SK-N-SH (cell line): ENCODE measurements around the gene STXBP1. TPM values are rescaled to one million over a fixed set of nuclear protein-coding genes. Genes with fewer than 3 reads are reported as not detected.

Source experiments
- CTCF ChIA-PET: fragments of 300-600, 350-600 bp; formaldehyde crosslinking; extraction: SDS; loops from one replicate; lab custom pipeline; 2021; lab: Yijun Ruan, JAX
- POLR2A ChIA-PET: fragments of 350-600 bp; sonication (Branson Sonifier 250); formaldehyde crosslinking; extraction: SDS; loops from one replicate; lab custom pipeline; 2020; ENCODE audit warnings: antibody characterized with exemption, inconsistent platforms; lab: Yijun Ruan, JAX
- DNase-seq: peaks from one replicate; pipeline ENCODE4 v3.0.0; 2012
- H2AFZ ChIP-seq: fragments of 200-600 bp; sonication (generic); 2 replicates; pipeline ENCODE4 v1.8.1; 2016; ENCODE audit warnings: antibody characterized with exemption, mild to moderate bottlenecking, low read depth
- H3F3A ChIP-seq: fragments of 200-600 bp; sonication (generic); replicated peaks from 2 replicates; pipeline ENCODE3; 2016; ENCODE audit warnings: antibody characterized with exemption, mild to moderate bottlenecking; ENCODE audit not compliant: insufficient read depth
- H3K27ac ChIP-seq, 2 experiments: fragments of 200-500 bp in 1 of 2; fragments of 200-600 bp in 1 of 2; sonication (Bioruptor generic) in 1 of 2; sonication (generic), shearing (Covaris generic) in 1 of 2; 2 replicates each; pipeline versions ENCODE4 v1.5.1 to v1.6.1; 2014 to 2016; ENCODE audit warnings: low read depth in 2 of 2, inconsistent platforms in 1 of 2, low read length in 1 of 2, mild to moderate bottlenecking in 1 of 2, mixed read lengths in 1 of 2
- H3K27me3 ChIP-seq: fragments of 200-600 bp; sonication (generic), shearing (Covaris generic); 2 replicates; pipeline ENCODE4 v1.6.1; 2016; ENCODE audit warnings: mixed run types; ENCODE audit not compliant: insufficient read depth
- H3K36me3 ChIP-seq, 2 experiments: fragments of 200-500 bp in 1 of 2; fragments of 200-600 bp in 1 of 2; sonication (Bioruptor generic) in 1 of 2; sonication (generic) in 1 of 2; replicated peaks in 1 of 2; 2 replicates each; pipeline versions ENCODE3 to v1.5.1; 2014 to 2016; ENCODE audit warnings: low read length in 1 of 2, mild to moderate bottlenecking in 1 of 2; ENCODE audit not compliant: insufficient read depth in 2 of 2, control insufficient read depth in 1 of 2
- H3K4me1 ChIP-seq, 2 experiments: fragments of 200-500 bp in 1 of 2; fragments of 200-600 bp in 1 of 2; sonication (Bioruptor generic) in 1 of 2; sonication (generic), shearing (Covaris generic) in 1 of 2; 2 replicates each; pipeline versions ENCODE4 v1.5.1 to v1.6.1; 2014 to 2016; ENCODE audit warnings: low read depth in 1 of 2, low read length in 1 of 2, mixed run types in 1 of 2; ENCODE audit not compliant: insufficient read depth in 2 of 2, control insufficient read depth in 1 of 2
- H3K4me2 ChIP-seq: fragments of 200-600 bp; sonication (generic), shearing (Covaris generic); 2 replicates; pipeline ENCODE4 v1.6.1; 2017; ENCODE audit warnings: mixed run types
- H3K4me3 ChIP-seq, 2 experiments: fragments of 200-500 bp in 1 of 2; fragments of 200-600 bp in 1 of 2; sonication (Bioruptor generic) in 1 of 2; sonication (generic), shearing (Covaris generic) in 1 of 2; 2 replicates each; pipeline versions ENCODE4 v1.5.1 to v1.8.1; 2014 to 2016; ENCODE audit warnings: low read depth in 2 of 2, inconsistent platforms in 1 of 2, low read length in 1 of 2, mild to moderate bottlenecking in 1 of 2, mixed read lengths in 1 of 2, moderate library complexity in 1 of 2
- H3K79me2 ChIP-seq: fragments of 200-600 bp; sonication (generic); 2 replicates; pipeline ENCODE4 v1.8.1; 2017; ENCODE audit warnings: mild to moderate bottlenecking; ENCODE audit not compliant: insufficient read depth
- H3K9ac ChIP-seq: fragments of 200-600 bp; sonication (generic); 2 replicates; pipeline ENCODE4 v1.6.1; 2017; ENCODE audit warnings: mixed run types
- H3K9me2 ChIP-seq: fragments of 200-600 bp; sonication (generic); 2 replicates; pipeline ENCODE4 v1.6.1; 2017; ENCODE audit warnings: mixed run types
- H3K9me3 ChIP-seq: fragments of 200-600 bp; sonication (generic); 2 replicates; pipeline ENCODE4 v1.6.1; 2017; ENCODE audit warnings: mixed run types, mild to moderate bottlenecking, moderate library complexity
- H4K20me1 ChIP-seq: fragments of 200-600 bp; sonication (generic); 2 replicates; pipeline ENCODE4 v1.6.1; 2017; ENCODE audit warnings: mild to moderate bottlenecking, mixed run types; ENCODE audit not compliant: insufficient read depth
- CHD2 ChIP-seq: fragments of 150-350 bp; IDR thresholded peaks from 2 replicates; pipeline ENCODE4 v1.6.1; 2018; ENCODE audit warnings: low read length; ENCODE audit not compliant: partially characterized antibody
- CTCF ChIP-seq: fragments of 200-600 bp; sonication (generic); IDR thresholded peaks from 2 replicates; pipeline ENCODE4 v1.6.1; 2017; ENCODE audit warnings: antibody characterized with exemption, mild to moderate bottlenecking, moderate library complexity
- ELF1 ChIP-seq: IDR thresholded peaks from 2 replicates; pipeline ENCODE4 v1.4.0; 2012
- FOSL2 ChIP-seq: IDR thresholded peaks from 2 replicates; pipeline ENCODE4 v1.4.0; 2012; ENCODE audit warnings: low read depth, mild to moderate bottlenecking, moderate library complexity, borderline replicate concordance
- FOXJ3 ChIP-seq: sonication (generic); formaldehyde crosslinking; IDR thresholded peaks from 2 replicates; pipeline ENCODE4 v1.5.1; 2020; ENCODE audit warnings: mild to moderate bottlenecking, missing genetic modification reagents
- IRF3 ChIP-seq: fragments of 150-350 bp; IDR thresholded peaks from 2 replicates; pipeline ENCODE4 v1.6.1; 2016; ENCODE audit warnings: mild to moderate bottlenecking, low read depth, low read length
- MEF2A ChIP-seq: IDR thresholded peaks from 2 replicates; pipeline ENCODE4 v1.4.0; 2012; ENCODE audit warnings: low read depth, borderline replicate concordance
- NRF1 ChIP-seq: IDR thresholded peaks from 2 replicates; pipeline ENCODE4 v1.6.1; 2012; ENCODE audit warnings: low read depth, mild to moderate bottlenecking, low read length
- PBX3 ChIP-seq: IDR thresholded peaks from 2 replicates; pipeline ENCODE4; 2012
- RXRA ChIP-seq: IDR thresholded peaks from 2 replicates; pipeline ENCODE4 v1.4.0; 2012; ENCODE audit warnings: low read depth, mild to moderate bottlenecking, borderline replicate concordance
- SMC3 ChIP-seq: IDR thresholded peaks from 2 replicates; pipeline ENCODE4 v1.6.1; 2012; ENCODE audit warnings: low read depth, low read length, improper control_type of control experiment
- TCF12 ChIP-seq: IDR thresholded peaks from 2 replicates; pipeline ENCODE4 v1.4.0; 2012
- USF1 ChIP-seq: IDR thresholded peaks from 2 replicates; pipeline ENCODE4 v1.4.0; 2012; ENCODE audit warnings: low read depth, borderline replicate concordance
- USF2 ChIP-seq: fragments of 150-350 bp; IDR thresholded peaks from 2 replicates; pipeline ENCODE4 v1.6.1; 2017; ENCODE audit warnings: antibody characterized with exemption, low read length, low read depth, borderline replicate concordance
- ZBTB33 ChIP-seq: IDR thresholded peaks from 2 replicates; pipeline ENCODE4 v1.4.0; 2012; ENCODE audit warnings: low read depth, borderline replicate concordance
- WGBS: methylation state at CpG from one replicate; pipeline ENCODE4 v1.1.6; 2017; ENCODE audit warnings: low lambda C conversion rate; 5-methylcytosine and 5-hydroxymethylcytosine counted together
- polyA plus RNA-seq, 3 experiments: library from polyadenylated mRNA; depleted of rRNA; stranded (reverse); fragments of >200 nt; gene quantifications; 2 replicates each; pipeline ENCODE4 v1.2.3, GENCODE V29; 2012

STXBP1 gene
- polyA plus RNA-seq, 1 of the 3 experiments (the other 2 are of a cell fraction) = 44.3 TPM

- no peak overlapping the region for H3K4me3 ChIP-seq
- POLR2A ChIA-PET = interaction anchor here (1.9 kb wide), 1 partner anchor 9 kb away, joined by 5 read pairs; no protein-coding TSS in a partner anchor
- peaks cover 7% of the 10 kb centered on the region; the same call in 1 of the 2 replicates for H3K79me2 ChIP-seq
- H4K20me1 ChIP-seq = no peaks in the 10 kb centered on the region
- no peaks in the 10 kb centered on the region for H3K27me3 ChIP-seq
- 89% methylated on average over 3 of the region's 3 CpGs for WGBS
- H2AFZ ChIP-seq = no peak overlapping the region
- CTCF ChIA-PET = interaction anchor here (1.0 to 2.2 kb wide), 5 partner anchors 12 to 82 kb away, joined by 3 to 9 read pairs (median 3); partner anchors contain the start of gene TOR2A
- no peaks in the 10 kb centered on the region for H3F3A ChIP-seq
- H3K27ac ChIP-seq = no peak overlapping the region
- no peaks in the 10 kb centered on the region for H3K9me2 ChIP-seq
- DNase-seq = no peak
- no peak overlapping the region for H3K9ac ChIP-seq
- peaks cover 14 to 21% of the 10 kb centered on the region in 2 experiments for H3K36me3 ChIP-seq
- TF ChIP-seq USF1 = no peak
- no peak for TF ChIP-seq SMC3
- TF ChIP-seq TCF12 = no peak
- TF ChIP-seq ELF1 = no peak
- no peak for TF ChIP-seq MEF2A
- TF ChIP-seq RXRA = no peak
- no peak for TF ChIP-seq USF2
- no peak for TF ChIP-seq CTCF
- TF ChIP-seq FOXJ3 (CRISPR knock-in tag) = no peak
- TF ChIP-seq PBX3 = no peak
- no peak for TF ChIP-seq NRF1
- no peak overlapping the region for H3K4me2 ChIP-seq
- no peaks in the 10 kb centered on the region; a peak in 1 of 4 replicates for H3K4me1 ChIP-seq
- no peaks in the 10 kb centered on the region for H3K9me3 ChIP-seq
Measured at GRCh38 chr9:127652733-127653132, 40.7 kb downstream of the STXBP1 start.

- no peaks in the 10 kb centered on the region for H3K9me3 ChIP-seq
- H3K27ac ChIP-seq = no peak overlapping the region
- no peaks in the 10 kb centered on the region for H3K27me3 ChIP-seq
- no peak overlapping the region for H3K4me2 ChIP-seq
- TF ChIP-seq ZBTB33 (no peak), USF1 (no peak), IRF3 (no peak), CHD2 (no peak), FOSL2 (no peak)
- H4K20me1 ChIP-seq = no peaks in the 10 kb centered on the region
- no peak overlapping the region for H2AFZ ChIP-seq
- no peak overlapping the region for H3K9ac ChIP-seq
- POLR2A ChIA-PET = no interaction called here
- CTCF ChIA-PET = interaction anchor here (1.2 to 1.3 kb wide), 2 partner anchors 9 to 65 kb away, joined by 3 to 4 read pairs; no protein-coding TSS in a partner anchor
- H3F3A ChIP-seq = no peaks in the 10 kb centered on the region
- no peaks in the 10 kb centered on the region; a peak in 1 of 4 replicates for H3K4me1 ChIP-seq
- DNase-seq = no peak
- no peak overlapping the region for H3K4me3 ChIP-seq
- WGBS = 95% methylated on average over 5 of the region's 5 CpGs
- peaks cover 3% of the 10 kb centered on the region; the same call in 1 of the 2 replicates for H3K79me2 ChIP-seq
- H3K9me2 ChIP-seq = no peaks in the 10 kb centered on the region
- H3K36me3 ChIP-seq = peaks cover 17 to 29% of the 10 kb centered on the region in 2 experiments
Measured at GRCh38 chr9:127654619-127655018, 42.5 kb downstream of the STXBP1 start.
